ENCODE measurements around the gene N4BP3.

GRCh38 chr5:178163772-178164735 is 50.7 kb downstream of the N4BP3 start:
- TF ChIP-seq, protein P1, sequence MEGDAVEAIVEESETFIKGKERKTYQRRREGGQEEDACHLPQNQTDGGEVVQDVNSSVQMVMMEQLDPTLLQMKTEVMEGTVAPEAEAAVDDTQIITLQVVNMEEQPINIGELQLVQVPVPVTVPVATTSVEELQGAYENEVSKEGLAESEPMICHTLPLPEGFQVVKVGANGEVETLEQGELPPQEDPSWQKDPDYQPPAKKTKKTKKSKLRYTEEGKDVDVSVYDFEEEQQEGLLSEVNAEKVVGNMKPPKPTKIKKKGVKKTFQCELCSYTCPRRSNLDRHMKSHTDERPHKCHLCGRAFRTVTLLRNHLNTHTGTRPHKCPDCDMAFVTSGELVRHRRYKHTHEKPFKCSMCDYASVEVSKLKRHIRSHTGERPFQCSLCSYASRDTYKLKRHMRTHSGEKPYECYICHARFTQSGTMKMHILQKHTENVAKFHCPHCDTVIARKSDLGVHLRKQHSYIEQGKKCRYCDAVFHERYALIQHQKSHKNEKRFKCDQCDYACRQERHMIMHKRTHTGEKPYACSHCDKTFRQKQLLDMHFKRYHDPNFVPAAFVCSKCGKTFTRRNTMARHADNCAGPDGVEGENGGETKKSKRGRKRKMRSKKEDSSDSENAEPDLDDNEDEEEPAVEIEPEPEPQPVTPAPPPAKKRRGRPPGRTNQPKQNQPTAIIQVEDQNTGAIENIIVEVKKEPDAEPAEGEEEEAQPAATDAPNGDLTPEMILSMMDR (IDR thresholded peaks at IDR 0.05; ENCODE audit: borderline replicate concordance, extremely low read depth, low read length, poor library complexity, severe bottlenecking) = peak; percentile 100
- no peak for TF ChIP-seq EZH2 (IDR thresholded peaks at IDR 0.05; ENCODE audit: borderline replicate concordance, low read depth, low read length, severe bottlenecking)

Measured in DND-41 (cell line).